Measurements from ENCODE around the gene GNG7. TPM values are rescaled to one million over a fixed set of nuclear protein-coding genes. Genes with fewer than 3 reads are reported as not detected.
"Not testable (repeated sequence)": the region's sequence is repeated elsewhere in the genome, so short reads cannot be mapped to it uniquely, and the experiment has no call there.

The GNG7 gene
- total RNA-seq, 1 experiment from 2014 or later = 0.47 TPM

DNA sequence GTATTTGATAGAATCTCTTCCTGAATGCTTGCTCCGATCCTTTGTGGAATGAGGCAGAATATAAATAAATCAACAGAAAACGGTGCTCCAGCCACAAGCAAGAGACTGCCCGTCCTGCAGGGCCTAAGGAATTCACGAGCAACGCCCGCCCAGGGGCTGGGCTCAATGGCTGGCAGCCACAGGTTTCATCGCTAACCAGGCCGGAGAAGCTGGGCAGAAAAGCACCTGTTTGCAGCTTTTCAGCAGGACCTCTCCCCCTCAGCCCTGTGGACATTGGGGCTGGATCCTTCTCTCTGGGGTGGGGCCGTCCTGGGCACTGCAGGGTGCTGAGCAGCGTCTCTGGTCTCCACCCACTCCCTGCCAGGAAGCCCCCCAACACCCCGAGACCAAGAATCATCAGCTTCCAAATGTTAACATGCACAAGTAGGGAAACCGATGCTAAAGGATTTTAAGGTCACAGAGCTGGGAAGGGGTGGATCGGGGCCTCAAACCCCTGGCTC lies 124.1 kb downstream of the GNG7 start:
- DNase-seq (ENCODE audit: low read depth) = peak; percentile 65
- in situ Hi-C loops (cut with HindIII; ENCODE audit: low pct_unique_long_range_greater_than_20kb, low sequenced_read_pairs) = no loop called here

DNA sequence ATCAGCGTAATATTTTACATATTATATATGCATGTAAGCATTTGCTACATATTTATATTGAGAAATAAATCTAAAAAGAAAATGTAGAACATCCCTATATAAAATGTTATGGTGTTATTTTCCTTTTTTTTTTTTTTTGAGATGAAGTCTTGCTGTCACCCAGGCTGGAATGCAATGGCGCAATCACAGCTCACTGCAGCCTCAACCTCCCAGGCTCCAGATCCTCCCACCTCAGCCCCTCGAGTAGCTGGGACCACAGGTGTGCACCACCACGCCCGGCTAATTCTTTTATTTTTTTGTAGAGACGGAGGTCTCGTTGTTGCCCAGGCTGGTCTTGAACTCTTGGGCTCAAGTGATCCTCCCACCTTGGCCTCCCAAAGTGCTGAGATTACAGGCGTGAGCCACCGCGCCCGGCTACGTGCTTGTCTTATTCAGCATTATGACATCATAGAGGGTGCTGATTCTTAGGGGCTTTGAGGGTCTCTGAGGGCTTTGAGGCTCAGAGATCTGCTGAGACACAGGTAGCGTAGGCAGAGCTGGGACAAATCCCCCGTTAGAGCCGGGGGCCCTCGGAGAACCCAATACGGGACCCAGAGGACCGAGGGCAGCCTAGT lies 124.7 kb downstream of the GNG7 start:
- DNase-seq (ENCODE audit: low read depth) = no peak
- in situ Hi-C loops (cut with HindIII; ENCODE audit: low pct_unique_long_range_greater_than_20kb, low sequenced_read_pairs) = no loop called here

DNA sequence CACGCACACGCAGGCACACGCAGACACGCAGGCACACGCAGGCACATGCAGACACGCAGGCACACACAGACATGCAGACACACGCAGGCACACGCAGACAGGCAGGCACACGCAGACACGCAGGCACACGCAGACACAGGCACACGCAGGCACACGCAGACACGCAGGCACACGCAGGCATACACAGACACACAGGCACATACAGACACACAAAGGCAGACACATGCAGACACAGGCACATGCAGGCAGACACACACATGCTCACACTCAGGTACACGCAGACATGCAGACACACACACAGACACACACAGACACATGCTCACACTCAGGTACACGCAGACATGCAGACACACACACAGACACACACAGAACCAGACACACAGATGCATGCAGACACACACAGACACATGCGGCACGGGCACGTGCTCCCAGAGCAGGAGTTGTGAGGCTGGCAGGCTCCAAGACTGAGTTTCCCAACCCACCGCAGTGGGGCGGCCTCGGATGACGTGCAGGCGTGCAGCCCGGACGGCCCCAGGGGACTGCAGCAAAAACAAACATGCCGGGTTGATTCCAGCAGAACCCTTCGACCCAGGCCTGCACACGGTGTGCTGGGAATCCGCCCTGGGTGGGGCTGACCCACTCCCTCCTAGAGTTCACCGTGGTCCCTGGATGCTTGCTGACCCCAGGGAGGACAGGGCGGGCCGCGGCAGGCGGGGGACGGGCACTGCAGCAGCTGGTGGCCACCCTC lies 126.6 kb downstream of the GNG7 start:
- in situ Hi-C loops (cut with HindIII; ENCODE audit: low pct_unique_long_range_greater_than_20kb, low sequenced_read_pairs) = no loop called here
- DNase-seq (ENCODE audit: low read depth) = no peak

DNA sequence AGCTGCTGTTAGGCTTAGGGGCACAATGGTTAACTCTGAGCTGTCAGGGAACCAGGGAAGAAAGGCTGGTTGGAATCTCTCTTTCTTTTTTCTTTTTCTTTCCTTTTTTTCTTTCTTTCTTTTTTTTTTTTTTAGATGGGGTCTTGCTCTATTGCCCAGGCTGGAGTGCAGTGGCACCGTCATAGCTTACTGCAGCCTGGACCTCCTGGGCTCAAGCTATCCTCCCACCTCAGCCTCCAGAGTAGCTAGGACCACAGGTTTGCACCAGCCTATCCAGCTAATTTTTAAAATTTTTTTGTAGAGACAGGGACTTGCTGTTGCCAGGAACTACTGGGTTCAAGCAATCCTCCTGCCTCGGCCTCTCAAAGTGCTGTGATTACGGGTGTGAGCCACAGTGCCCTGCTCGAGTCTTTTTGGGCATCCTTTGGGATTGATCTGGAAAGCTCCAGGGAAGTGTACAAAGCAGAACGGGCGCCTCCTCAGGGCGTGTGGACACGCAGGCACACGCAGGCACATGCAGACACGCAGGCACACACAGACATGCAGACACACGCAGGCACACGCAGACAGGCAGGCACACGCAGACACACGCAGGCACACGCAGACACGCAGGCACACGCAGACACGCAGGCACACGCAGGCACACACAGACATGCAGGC lies 127.4 kb downstream of the GNG7 start:
- in situ Hi-C loops (cut with HindIII; ENCODE audit: low pct_unique_long_range_greater_than_20kb, low sequenced_read_pairs) = no loop called here
- no peak for DNase-seq (ENCODE audit: low read depth)

DNA sequence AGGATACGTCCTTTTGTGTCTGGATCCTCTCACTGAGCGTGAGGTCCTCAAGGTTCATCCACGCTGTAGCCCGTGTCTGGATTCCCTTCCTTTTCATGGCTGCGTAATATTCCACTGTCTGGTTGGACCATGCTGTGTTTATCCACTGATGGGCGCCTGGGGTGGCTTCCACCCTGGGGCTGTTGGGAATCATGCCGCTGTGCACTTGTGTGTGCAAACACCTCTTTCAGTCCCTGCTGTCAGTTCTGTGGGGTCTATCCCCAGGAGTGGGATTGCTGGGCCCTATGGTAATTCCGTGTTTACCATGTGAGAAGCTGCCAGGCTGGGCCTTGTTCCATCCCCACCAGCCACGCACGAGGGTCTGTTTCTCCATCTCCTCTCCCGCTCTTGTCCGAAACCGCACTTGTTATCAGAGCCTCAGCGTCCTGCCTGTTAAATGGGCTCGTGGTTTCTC lies 128.0 kb downstream of the GNG7 start:
- DNase-seq (ENCODE audit: low read depth) = no peak
- in situ Hi-C loops (cut with HindIII; ENCODE audit: low pct_unique_long_range_greater_than_20kb, low sequenced_read_pairs) = no loop called here

DNA sequence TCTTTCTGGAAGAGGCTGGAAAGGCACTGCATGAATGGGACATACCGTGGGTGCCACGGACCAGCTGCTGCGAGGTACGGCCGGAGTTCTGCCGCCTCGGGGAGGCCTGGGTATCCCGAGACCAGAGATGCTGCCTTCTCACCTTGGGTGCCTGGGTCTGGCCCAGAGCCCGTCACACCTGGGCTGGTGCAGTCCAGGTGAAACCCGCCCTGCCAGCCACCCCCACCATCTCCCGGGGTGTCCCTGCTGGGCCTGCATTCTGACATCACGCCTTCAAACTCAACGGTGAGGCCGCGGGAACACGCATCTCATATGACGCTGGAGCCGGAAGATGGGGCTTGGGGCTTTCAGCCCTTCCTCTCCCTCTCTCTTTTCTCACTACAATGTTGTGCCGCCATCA lies 128.6 kb downstream of the GNG7 start:
- in situ Hi-C loops (cut with HindIII; ENCODE audit: low pct_unique_long_range_greater_than_20kb, low sequenced_read_pairs) = no loop called here

DNA sequence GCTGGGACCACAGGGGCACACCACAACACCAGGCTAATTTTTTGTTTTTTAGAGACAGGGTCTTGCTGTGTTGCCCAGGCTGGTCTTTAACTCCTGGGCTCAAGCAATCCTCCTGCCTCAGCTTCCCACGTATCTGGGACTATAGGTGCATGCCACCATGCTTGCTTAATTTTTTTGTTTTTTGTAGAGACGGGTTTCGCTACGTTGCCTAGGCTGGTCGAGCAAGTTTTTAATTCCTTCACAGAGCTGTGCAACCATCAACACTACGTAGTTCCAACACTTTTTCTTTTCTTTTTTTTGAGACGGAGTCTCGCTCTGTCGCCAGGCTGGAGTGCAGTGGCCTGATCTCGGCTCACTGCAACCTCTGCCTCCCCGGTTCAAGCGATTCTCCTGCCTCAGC lies 130.3 kb downstream of the GNG7 start:
- DNase-seq (ENCODE audit: low read depth); in situ Hi-C loops (cut with HindIII; ENCODE audit: low pct_unique_long_range_greater_than_20kb, low sequenced_read_pairs): not testable (repeated sequence)

More for the DNA sequence above, 128.6 kb downstream of the GNG7 start:
- DNase-seq (ENCODE audit: low read depth) = no peak

DNA sequence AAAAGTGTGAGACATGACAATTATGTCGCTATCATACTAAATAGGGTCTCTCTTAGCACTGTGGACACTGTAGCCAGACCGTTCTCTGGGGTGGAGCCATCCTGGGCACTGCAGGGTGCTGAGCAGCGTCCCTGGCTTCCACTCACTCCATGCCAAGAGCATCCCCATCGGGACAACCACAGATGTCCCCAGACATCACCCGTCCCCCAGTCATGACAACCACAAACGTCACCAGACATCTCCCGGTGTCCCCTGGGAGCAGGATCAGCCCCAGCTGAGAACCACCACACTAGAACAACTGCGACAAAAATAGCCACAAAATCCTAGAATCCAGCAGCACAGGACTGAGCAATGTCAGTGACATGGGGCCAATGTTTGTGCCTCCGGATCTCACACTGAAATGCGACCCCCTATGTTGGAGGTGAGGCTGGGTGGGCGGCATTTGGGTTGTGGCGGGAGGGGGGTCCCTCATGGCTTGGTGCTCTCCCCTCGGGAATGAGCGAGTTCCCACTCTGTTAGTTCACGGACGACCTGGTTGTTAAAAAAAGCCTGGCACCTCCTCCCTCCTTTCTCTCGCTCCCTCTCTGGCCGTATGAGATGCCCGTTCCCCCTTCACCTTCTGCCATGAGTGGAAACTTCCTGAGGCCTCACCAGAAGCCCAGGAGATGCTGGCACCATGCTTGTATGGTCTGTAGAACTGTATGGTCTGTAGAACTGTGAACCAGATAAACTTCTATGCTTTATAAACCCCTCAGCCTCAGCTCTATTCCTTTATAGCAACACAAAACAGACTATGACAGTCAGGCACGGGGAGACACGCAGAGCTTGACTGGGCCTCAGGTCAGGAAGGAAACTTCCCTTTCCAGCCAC lies 132.7 kb downstream of the GNG7 start:
- in situ Hi-C loops (cut with HindIII; ENCODE audit: low pct_unique_long_range_greater_than_20kb, low sequenced_read_pairs) = no loop called here
- no peak for DNase-seq (ENCODE audit: low read depth)

DNA sequence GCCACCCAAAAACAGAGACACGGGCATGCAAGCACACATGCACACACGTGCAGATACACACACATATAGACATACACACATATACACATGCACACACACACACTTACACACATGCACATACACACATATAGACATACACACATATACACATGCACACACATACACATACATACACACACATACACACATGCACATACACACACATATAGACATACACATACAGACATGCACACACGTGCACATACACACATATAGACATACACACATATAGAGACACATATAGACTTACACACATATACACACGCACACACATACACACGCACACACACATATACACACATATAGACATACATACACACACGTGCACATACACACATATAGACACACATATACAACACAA lies 134.5 kb downstream of the GNG7 start:
- in situ Hi-C loops (cut with HindIII; ENCODE audit: low pct_unique_long_range_greater_than_20kb, low sequenced_read_pairs) = no loop called here
- no peak for DNase-seq (ENCODE audit: low read depth)

DNA sequence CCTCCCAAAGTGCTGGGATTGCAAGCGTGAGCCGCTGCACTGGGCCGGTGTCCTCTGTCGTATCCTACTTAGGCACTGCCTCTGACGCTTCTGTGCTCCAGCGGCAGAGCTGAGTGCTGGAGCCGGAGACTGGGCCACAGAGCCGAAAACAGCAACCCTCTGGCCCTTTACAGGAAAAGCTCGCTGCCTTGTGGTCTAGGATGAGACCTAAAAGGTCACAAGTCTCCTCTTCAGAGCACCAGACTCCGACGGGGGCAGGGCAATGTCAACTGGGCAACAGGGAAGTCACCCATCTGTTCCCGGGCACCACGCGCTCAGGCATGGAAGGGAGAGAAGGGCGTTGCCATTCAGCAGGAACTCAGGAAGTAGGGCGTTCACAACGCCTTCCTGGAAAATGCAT lies 134.9 kb downstream of the GNG7 start:
- in situ Hi-C loops (cut with HindIII; ENCODE audit: low pct_unique_long_range_greater_than_20kb, low sequenced_read_pairs) = no loop called here
- no peak for DNase-seq (ENCODE audit: low read depth)

DNA sequence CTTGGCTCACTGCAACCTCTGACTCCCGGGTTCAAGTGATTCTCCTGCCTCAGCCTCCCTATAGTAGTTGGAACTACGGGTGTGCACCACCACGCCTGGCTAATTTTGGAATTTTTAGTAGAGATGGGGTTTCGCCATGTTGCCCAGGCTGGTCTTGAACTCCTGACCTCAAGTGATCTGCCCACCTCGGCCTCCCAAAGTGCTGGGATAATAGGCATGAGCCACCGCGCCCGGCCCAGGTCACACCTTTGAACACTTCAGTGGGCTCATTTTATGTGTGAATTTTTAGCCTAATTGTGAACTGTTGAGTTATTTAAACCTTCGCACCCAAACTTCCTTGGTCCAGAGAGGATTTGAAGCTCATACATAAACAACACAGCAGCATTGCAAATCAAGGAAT lies 138.9 kb downstream of the GNG7 start:
- in situ Hi-C loops (cut with HindIII; ENCODE audit: low pct_unique_long_range_greater_than_20kb, low sequenced_read_pairs); DNase-seq (ENCODE audit: low read depth): not testable (repeated sequence)

DNA sequence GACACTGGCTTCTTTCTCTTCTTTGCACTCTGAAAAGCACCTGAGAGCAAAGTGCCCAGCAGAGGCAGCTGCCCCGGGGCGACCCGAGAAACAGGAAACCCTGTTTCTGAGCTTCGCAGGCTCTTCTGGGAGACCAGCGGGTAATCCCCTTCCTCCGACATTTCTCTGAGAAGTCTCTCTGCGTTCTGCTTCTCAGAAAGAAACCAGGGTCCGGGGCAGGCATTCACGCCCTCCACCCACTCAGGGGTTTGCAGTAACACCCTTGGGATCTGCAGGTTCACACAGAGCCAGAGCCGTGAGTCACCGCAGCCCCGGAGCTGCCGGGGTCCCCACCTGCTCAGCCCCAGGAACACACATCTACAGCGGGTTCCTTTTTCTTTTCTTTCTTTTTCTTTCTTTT lies 140.6 kb downstream of the GNG7 start:
- in situ Hi-C loops (cut with HindIII; ENCODE audit: low pct_unique_long_range_greater_than_20kb, low sequenced_read_pairs) = no loop called here
- DNase-seq (ENCODE audit: low read depth) = no peak

DNA sequence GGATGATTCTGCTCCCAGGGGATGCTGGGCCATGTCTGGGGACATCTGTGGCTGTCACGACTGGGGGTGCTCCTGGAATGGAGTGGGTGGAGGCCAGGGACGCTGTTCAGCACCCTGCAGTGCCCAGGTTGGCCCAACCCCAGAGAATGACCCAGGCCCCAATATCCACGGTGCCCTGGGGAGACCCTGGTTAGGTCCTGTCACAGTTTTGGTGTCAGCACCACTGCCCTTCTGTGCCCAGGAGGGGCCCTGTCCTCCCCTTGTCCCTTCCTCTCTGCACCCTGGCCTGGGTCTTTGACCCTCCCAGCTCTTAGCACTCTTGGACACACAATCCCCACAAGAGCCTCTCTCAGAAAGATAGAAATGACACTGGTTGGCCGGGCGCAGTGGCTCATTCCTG lies 141.3 kb downstream of the GNG7 start:
- DNase-seq (ENCODE audit: low read depth) = no peak
- in situ Hi-C loops (cut with HindIII; ENCODE audit: low pct_unique_long_range_greater_than_20kb, low sequenced_read_pairs) = no loop called here

DNA sequence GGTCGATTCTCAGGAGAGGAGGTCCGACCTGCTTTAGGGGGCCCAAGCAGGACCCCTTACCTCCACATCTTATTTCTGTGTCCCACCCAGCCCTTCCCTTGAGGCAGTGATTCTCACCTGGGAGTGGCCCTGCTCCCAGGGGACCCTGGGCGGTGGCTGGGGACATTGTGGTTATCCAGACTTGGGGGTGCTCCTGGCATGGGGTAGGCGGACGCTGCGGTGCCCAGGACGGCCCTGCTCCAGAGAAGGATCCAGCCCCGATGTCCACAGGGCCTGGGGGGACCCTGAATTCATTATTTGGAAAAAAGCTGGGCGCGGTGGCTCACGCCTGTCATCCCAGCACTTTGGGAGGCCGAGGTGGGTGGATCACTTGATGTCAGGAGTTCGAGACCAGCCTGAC lies 142.1 kb downstream of the GNG7 start:
- DNase-seq (ENCODE audit: low read depth) = no peak
- in situ Hi-C loops (cut with HindIII; ENCODE audit: low pct_unique_long_range_greater_than_20kb, low sequenced_read_pairs) = no loop called here

DNA sequence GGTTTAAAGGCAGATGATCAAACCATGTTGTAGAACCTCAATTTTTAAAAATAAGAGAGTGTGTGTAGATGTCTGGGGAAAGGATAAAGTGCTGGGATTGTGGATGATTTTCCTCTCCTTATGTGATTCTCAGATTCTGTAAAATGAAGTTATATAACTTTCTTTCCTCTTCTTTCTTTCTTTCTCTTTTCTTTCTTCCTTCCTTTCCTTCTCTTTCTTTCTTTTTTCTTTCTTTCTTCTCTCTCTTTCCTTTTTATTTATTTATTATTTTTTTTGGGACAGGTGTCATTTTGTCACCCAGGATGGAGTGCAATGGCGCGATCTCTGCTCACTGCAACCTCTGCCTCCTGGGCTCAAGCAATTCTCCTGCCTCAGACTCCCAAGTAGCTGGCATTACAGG lies 144.0 kb downstream of the GNG7 start:
- in situ Hi-C loops (cut with HindIII; ENCODE audit: low pct_unique_long_range_greater_than_20kb, low sequenced_read_pairs) = no loop called here
- no peak for DNase-seq (ENCODE audit: low read depth)

DNA sequence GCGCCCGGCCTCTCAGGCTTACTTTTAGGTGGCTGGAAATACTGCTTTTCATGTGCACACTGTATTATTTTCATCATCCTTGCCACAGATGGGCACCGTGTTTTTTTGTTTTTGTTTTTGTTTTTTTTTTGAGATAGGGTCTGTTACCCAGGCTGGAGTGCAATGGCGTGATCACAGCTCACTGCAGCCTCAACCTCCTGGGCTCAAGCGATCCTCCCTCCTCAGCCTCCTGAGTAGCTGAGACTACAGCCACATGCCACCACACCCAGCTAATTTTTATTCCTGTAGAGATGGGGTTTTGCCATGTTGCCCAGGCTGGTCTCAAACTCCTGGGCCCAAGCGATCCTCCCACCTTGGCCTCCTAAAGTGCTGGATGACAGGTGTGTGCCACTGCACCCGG lies 144.4 kb downstream of the GNG7 start:
- in situ Hi-C loops (cut with HindIII; ENCODE audit: low pct_unique_long_range_greater_than_20kb, low sequenced_read_pairs); DNase-seq (ENCODE audit: low read depth): not testable (repeated sequence)

DNA sequence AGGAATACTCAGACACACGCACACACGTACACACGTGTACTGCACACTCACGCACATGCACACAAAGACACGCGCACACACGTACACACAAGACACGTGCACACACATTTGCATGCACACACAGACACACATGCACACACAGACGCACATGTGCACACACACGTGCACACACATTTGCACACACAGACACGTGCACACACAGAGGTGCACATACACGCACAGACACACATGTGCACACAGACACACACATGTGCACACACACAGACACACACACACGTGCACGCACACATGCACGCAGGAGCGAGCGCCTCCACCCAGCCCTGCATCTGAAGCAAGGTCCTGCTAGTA lies 145.4 kb downstream of the GNG7 start:
- in situ Hi-C loops (cut with HindIII; ENCODE audit: low pct_unique_long_range_greater_than_20kb, low sequenced_read_pairs) = no loop called here
- DNase-seq (ENCODE audit: low read depth) = no peak

DNA sequence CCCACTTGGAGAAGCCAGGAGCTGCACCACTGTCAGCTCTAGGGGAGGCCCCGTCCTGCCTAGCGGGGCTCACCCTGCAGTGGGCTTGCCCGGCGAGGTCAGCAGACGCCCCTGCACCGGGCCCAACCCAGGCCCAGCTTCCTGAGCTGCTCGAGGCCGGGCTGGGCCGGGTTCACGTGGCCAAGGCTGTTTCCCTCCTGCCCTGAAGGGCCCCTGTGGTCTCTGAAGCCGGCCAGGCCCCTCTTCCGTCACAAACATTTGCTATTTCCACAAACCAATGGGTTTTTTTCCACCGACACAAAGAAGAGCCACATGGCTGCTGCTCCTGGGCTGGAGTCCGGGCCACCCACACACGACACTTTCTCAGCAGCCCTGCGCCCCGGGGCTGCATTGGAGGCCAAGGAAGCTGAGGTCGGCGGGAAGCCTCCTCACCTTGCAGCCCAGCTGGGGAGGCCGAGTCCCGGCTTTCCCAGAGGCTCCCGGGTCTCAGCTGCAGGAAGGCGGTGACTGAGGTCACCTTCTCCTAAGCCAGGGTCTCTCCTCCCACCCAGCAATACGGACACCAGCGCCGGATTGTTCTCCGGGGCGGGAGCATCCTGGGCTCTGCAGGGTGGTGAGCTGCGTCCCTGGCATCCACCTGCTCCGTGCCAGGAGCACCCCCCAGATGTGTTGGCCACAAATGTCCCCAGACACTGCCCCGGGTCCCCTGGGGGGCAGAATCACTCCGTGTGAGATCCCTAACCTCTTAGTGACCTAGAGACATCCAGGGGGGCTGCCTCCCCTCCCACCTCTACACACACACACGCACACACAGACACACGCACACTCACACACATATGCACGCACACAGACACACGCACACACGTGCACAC lies 146.0 kb downstream of the GNG7 start:
- DNase-seq (ENCODE audit: low read depth) = no peak
- in situ Hi-C loops (cut with HindIII; ENCODE audit: low pct_unique_long_range_greater_than_20kb, low sequenced_read_pairs) = no loop called here
